Inflammatory macrophage (primary cell): ENCODE data around the gene SDK1.

Source experiments
- DNase-seq, 2 donors: peaks; one replicate each; pipeline ENCODE4 v3.0.0-alpha.2; 2020 to 2022

Gene SDK1

GRCh38 chr7:3408814-3409595, 108.0 kb downstream of the SDK1 start:
- DNase-seq: no peak

DNA sequence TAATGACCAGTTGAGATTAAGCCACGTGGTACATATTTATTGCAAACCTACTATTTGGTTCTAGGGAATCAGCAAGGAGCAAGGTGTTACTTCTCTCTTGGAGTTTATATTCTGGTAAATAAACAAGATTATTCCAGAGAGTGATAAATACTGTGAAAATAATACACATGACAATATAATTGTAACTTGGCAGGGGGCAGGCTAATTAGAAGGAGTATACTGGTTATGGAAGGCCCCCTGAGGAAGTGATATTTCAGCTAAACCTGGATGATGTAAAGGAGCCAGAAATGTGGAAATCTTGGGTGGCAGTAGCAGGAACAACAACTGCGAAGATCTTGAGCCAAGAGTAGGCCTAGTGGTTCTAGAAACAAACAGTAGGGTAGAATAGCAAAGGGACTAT, 111.8 kb downstream of the SDK1 start:
- DNase-seq: no peak

DNA sequence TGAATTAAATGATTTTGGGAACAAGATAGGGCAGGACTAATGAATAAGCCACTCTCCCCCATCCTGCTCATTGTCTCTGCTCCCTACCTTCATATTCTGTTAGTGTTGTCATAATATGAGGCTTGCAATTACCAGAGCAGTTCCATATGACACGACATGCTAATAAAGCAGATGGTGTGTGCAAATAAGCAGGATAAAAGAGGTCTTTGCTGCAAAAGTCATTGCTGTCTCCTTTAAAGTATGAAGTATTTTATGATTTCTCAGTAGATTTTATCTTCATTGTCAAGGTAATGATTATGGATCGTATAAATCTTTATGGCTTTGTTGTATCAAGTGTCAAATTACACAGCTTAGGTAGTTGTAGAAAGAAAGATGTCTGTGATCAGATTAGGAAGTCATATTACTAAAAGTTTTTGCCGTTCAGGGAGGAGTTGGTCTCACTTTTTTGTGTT, 114.8 kb downstream of the SDK1 start:
- DNase-seq: no peak

GRCh38 chr7:3416453-3416852, 115.4 kb downstream of the SDK1 start:
- DNase-seq: no peak

DNA sequence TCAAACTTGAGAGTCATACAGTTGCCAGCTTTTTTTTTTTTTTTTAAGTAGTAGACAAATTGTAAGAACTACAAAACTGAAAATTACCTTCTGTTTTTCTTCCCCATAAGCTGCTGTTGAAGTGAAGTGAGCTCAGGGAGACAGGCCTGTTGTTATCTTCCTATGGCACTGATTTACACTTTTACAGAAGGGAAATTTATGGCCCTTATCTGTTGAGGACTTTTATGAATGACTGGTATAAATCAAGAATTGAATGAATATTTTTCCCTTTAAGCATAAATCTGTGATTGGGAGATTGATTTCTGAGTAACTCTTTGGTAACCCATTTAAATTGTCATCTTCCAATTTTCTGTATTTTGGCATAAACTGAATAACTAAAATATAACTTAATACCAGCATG, 124.0 kb downstream of the SDK1 start:
- DNase-seq: no peak

- DNase-seq: no peak
These were observed 125.0 kb downstream of the SDK1 start for GRCh38 chr7:3426064-3426463.

DNA sequence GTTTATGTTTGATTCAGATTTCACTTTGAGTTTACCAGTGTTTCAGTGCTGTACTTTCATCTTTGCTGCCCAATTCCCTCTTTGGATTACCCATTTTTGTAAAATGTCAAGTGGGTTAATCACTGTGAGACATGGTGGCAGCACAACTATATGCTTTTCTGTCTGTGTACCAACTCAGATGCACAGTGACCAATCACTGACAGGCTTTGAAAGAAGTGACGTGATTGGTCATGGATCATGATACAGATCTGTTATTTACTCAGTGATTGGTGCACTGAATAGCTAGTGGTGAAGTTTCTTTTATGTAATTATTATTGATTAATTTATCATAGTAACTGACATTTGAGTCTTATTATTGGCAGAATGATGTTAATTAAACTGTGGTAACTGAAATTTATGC, 126.9 kb downstream of the SDK1 start:
- no peak for DNase-seq

- DNase-seq: no peak
These were observed 128.9 kb downstream of the SDK1 start for GRCh38 chr7:3429981-3430380.

- DNase-seq: no peak
These were observed 129.5 kb downstream of the SDK1 start for GRCh38 chr7:3430588-3430987.

DNA sequence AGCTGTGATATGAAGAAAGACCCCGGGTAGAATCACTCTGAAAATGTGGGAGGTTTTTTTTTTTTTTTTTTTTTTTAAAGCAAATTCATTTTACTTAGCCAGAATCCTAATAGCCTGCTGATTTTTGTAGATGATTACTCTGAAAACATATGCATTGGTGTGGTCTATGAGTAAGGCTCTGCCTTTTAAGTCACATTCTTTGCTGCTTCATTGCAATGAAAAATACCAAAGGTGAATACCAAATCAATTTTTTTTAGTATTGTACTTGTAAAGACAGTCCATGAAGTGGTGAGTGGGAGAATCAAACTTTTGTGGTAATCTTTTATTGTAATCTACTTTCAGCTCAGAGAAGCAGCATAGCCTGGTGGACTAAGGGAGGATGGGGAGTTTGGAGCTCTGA, 130.3 kb downstream of the SDK1 start:
- DNase-seq: no peak

- DNase-seq: no peak
These were observed 131.9 kb downstream of the SDK1 start for GRCh38 chr7:3432911-3433310.

GRCh38 chr7:3434611-3435010, 133.6 kb downstream of the SDK1 start:
- DNase-seq: no peak

GRCh38 chr7:3436112-3436511, 135.1 kb downstream of the SDK1 start:
- DNase-seq: no peak

GRCh38 chr7:3436746-3437145, 135.7 kb downstream of the SDK1 start:
- DNase-seq: no peak

- DNase-seq: no peak
These were observed 136.4 kb downstream of the SDK1 start for GRCh38 chr7:3437467-3437866.

DNA sequence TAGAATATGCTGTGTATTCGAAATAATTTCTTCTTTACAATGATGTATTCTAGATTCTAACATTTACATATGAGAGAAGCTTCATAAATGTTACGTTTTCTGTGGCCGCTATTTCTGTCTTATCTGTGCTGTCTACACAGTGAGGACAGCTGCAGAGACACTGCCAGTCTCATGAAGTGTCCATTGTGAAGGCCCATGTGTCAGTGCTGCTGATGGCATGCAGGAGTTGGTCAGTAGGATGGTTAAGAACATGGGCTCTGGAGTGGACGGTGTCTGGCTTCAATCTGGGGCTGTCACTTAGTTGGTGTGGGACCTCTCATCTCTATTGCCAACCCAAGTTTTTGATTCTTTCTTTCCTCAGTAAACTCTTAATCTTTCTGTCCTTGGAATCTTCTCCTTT, 137.3 kb downstream of the SDK1 start:
- DNase-seq: no peak

DNA sequence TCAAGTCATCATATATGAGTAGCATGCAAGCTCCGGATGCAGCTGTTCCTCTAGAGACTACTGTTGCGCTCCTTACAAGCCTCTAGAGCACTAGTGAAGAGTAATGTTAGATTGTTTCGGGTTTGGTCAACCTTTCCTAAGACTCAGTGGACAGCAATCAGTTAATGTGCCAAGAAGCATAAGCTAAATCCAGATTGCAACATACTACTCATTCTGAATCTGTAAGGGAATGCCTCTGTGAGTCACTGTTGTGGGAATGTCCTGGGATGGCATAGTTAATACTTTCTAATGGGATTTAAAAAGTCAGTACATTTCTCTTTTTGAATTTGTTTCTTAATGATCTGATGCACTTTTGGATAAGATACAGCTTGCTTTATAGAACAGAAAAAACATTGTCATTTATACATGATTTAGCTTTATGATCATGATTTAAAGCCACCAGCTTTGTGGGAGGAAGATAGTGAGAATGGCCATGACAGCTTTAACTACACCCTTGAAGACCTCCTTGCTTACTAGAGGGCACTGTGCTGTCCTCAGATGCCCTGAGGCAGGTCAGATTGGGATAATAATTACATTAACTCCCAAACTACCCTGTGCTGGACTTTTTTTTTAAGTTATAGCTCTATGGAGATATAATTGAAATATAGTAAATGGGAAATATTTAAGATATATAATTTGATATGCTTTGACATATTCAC, 138.4 kb downstream of the SDK1 start:
- DNase-seq: no peak

DNA sequence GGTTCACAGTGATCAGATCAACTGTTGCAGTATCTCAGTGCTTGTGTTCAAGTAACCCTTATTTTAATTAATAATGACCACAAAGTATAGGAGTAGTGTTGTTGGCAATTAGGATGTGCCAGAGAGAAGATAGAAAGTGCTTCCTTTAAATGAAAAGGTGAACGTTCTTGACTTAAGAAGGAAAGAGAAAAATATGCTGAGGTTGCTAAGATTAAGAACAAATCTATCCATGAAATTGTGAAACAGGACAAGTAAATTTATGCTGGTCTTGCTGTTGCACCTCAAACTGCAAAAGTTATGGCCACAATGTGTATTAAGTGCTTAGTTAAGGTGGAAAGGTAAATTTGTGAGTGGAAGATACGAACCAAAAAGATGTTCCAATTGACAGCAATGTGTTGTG, 139.5 kb downstream of the SDK1 start:
- no peak for DNase-seq

GRCh38 chr7:3443716-3444115, 142.7 kb downstream of the SDK1 start:
- no peak for DNase-seq

DNA sequence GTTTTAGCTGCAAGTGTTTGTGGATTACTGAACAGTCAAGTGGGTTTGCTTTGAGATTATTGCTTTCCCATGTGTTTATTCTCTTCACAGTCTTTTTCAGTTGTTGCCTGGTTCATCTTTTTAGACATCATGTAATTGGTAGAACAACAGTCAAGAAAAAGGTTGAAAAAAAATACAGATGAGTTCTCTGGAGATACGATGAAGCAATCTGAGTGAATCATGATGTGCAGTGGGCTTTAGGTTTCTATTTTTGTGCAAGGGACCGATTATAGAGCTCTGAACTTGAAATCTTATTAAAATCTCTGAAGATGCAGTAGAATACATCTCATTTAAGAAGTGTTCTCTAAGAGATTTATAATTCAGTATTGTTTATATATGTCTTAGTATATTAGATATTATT, 145.7 kb downstream of the SDK1 start:
- DNase-seq: no peak

DNA sequence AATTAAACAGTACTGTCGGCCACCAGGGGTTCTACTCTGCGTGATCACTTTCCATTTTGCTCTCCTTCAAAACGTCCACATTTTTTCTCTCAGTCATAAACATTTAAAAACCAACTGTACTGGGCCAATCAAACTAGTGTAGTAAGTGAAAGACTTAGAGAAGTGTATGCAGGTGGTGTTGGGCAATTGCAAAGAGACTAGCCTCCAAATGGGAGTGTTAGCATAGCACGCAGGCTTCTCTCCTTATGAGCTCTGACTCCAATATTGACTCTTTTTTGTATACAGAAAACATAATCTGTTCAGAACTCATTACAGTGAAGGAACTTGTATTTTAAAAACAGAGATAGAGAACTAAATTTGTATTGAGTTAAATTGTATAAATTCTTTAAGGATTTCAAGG, 150.6 kb downstream of the SDK1 start:
- no peak for DNase-seq

DNA sequence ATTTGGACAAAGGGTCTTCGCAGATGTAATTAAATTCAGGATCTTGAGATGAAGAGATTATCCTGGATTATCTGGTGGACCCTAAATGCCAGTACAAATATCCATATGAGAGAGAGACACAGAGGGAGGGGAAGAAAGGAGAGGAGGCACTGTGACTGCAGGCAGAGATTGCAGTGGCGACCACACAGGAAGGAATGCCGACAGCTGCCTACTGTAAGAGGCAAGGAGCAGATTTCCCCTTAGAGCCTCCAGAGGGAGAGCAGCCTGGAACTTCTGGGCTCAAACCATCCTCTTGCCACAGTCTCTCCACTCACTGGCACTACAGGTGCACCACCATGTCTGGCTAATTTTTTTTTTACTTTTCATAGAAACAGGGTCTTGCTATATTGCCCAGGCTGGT, 152.3 kb downstream of the SDK1 start:
- no peak for DNase-seq

DNA sequence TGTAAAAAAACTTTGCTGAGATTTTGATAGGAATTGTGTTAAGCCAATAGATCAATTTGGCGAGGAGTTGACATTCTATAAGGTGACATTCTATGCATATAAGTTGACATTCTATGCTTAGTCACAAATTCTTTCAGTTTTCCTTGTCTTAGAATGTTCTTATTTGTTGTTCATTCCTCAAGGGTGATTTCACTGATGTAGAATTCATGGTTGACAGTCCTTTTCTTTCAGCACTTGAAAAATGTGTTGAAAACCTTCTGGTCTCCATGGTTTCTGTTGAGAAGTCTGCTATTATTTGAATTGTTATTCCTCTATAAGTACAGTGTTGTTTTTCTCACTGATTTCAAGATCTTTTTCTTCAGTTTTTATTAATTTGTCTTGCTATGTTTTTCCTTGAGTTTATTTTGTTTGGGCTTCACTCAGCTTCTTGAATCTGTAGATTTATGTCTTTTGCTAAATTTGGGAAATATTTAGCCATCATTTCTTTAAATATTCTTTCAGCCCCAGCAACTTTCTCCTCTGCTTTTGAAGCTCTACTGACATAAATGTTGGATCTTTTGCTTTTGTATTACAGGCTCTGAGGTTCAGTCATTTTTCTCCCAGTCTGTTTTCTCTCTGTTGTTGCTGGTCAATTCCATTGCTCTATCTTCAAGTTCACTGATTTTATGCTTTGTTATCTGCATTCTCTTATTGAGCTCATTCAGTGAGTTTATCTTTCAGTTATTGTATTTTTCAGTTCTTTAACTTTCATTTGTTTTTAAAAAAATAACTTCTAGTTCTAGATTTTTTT, 154.9 kb downstream of the SDK1 start:
- no peak for DNase-seq

DNA sequence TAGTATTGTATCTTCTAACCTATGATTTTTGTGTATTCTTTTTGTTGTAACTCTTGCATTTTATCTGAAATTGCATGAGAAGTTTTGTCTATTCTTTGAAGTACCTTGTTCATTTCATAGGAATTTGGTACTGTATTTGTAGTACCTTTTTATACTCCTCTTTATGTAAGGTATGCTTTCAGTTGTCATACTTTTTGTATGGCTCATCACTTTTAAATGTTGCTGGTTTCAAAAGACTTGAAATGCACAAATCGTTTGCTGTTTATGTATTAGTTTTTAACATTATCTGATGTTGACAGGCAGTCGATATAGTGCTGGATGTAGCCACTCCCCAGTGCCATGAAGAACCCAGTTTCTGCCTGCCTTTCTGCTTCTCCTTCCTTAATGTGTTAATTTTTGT, 158.1 kb downstream of the SDK1 start:
- no peak for DNase-seq
